IMR-90 (cell line): Measurements from ENCODE around the gene ATP11A. TPM values are rescaled to one million over a fixed set of nuclear protein-coding genes. Genes with fewer than 3 reads are reported as not detected.

Experiments
- ATAC-seq: fragments of 200-7000 bp; cut with Tn5 transposase; 2 replicates; pipeline ENCODE4 v1.9.1; 2020; ENCODE audit warnings: low read depth, mild to moderate bottlenecking, moderate library complexity
- BruUV-seq: library from RNA; stranded (reverse); fragments of 400-500 nt; replicated peaks from 2 replicates; lab custom pipeline; 2021; lab: Mats Ljungman, UMichigan
- CTCF ChIA-PET: fragments of 300-600 bp; formaldehyde crosslinking; extraction: SDS; loops from one replicate; lab custom pipeline; 2021; ENCODE audit warnings: antibody characterized with exemption; lab: Yijun Ruan, JAX
- POLR2A ChIA-PET: fragments of 300-600 bp; sonication (Branson Sonifier 250); formaldehyde crosslinking; loops from one replicate; lab custom pipeline; 2022; ENCODE audit warnings: antibody characterized with exemption; ENCODE audit not compliant: unreplicated experiment; lab: Charles Lee
- DNase-seq: peaks from one replicate; pipeline ENCODE4 v3.0.0; 2013
- H2AFZ ChIP-seq: replicated peaks from 2 replicates; pipeline ENCODE3; 2013; ENCODE audit warnings: low read length, mild to moderate bottlenecking; ENCODE audit not compliant: poor library complexity
- H2AK5ac ChIP-seq: 2 replicates; pipeline ENCODE4 v1.6.1; 2013; ENCODE audit warnings: low read depth, low read length, inconsistent platforms
- H2AK9ac ChIP-seq: replicated peaks from 2 replicates; pipeline ENCODE3; 2013; ENCODE audit warnings: mild to moderate bottlenecking, low read depth, low read length, moderate library complexity; ENCODE audit not compliant: poor library complexity
- H2BK120ac ChIP-seq: 2 replicates; pipeline ENCODE4 v1.6.1; 2013; ENCODE audit warnings: low read depth, low read length, inconsistent platforms
- H2BK15ac ChIP-seq: 3 replicates; pipeline ENCODE4 v1.6.1; 2013; ENCODE audit warnings: low read depth, low read length, inconsistent platforms
- H2BK20ac ChIP-seq: 2 replicates; pipeline ENCODE4 v1.6.1; 2013; ENCODE audit warnings: low read depth, mild to moderate bottlenecking, inconsistent platforms, low read length, moderate library complexity
- H2BK5ac ChIP-seq: 2 replicates; pipeline ENCODE4 v1.6.1; 2013; ENCODE audit warnings: mild to moderate bottlenecking, low read depth, low read length, inconsistent platforms; ENCODE audit not compliant: poor library complexity, severe bottlenecking
- H3K14ac ChIP-seq: replicated peaks from 2 replicates; pipeline ENCODE4 v1.6.1; 2013; ENCODE audit warnings: low read depth, low read length, inconsistent platforms
- H3K18ac ChIP-seq: 2 replicates; pipeline ENCODE4 v1.6.1; 2013; ENCODE audit warnings: low read depth, low read length, control low read depth
- H3K23ac ChIP-seq: 2 replicates; pipeline ENCODE4 v1.6.1; 2013; ENCODE audit warnings: low read depth, low read length, inconsistent platforms
- H3K27ac ChIP-seq: 2 replicates; pipeline ENCODE4 v1.5.1; 2013; ENCODE audit warnings: mild to moderate bottlenecking, control low read depth, low read length; ENCODE audit not compliant: insufficient read depth
- H3K27me3 ChIP-seq: 2 replicates; pipeline ENCODE4 v1.6.1; 2013; ENCODE audit warnings: low read length; ENCODE audit not compliant: control insufficient read depth, insufficient read depth
- H3K36me3 ChIP-seq: 2 replicates; pipeline ENCODE4 v1.6.1; 2013; ENCODE audit warnings: low read length, mixed read lengths; ENCODE audit not compliant: control insufficient read depth, insufficient read depth
- H3K4ac ChIP-seq: 2 replicates; pipeline ENCODE4 v1.6.1; 2013; ENCODE audit warnings: low read depth, low read length, inconsistent platforms
- H3K4me1 ChIP-seq: 2 replicates; pipeline ENCODE4 v1.6.1; 2013; ENCODE audit warnings: low read length, mixed read lengths; ENCODE audit not compliant: control insufficient read depth, insufficient read depth
- H3K4me2 ChIP-seq: 2 replicates; pipeline ENCODE4 v1.6.1; 2013; ENCODE audit warnings: low read depth, mild to moderate bottlenecking, control low read depth, low read length, moderate library complexity
- H3K4me3 ChIP-seq: 2 replicates; pipeline ENCODE4 v1.5.1; 2013; ENCODE audit warnings: low read depth, mild to moderate bottlenecking, control low read depth, low read length, moderate library complexity; ENCODE audit not compliant: insufficient read depth
- H3K56ac ChIP-seq: 2 replicates; pipeline ENCODE4 v1.6.1; 2013; ENCODE audit warnings: low read length, inconsistent platforms; ENCODE audit not compliant: insufficient read depth; ENCODE audit errors: extremely low read depth
- H3K79me1 ChIP-seq, 2 experiments: 2 replicates each; pipeline ENCODE4 v1.6.1; 2013; ENCODE audit warnings: low read length in 2 of 2, inconsistent platforms in 1 of 2, low read depth in 1 of 2
- H3K9ac ChIP-seq: 2 replicates; pipeline ENCODE4 v1.6.1; 2013; ENCODE audit warnings: low read depth, low read length, control low read depth
- H3K9me1 ChIP-seq: 2 replicates; pipeline ENCODE4 v1.6.1; 2013; ENCODE audit warnings: low read length, inconsistent platforms; ENCODE audit not compliant: insufficient read depth
- H3K9me3 ChIP-seq: 2 replicates; pipeline ENCODE4 v1.6.1; 2013; ENCODE audit warnings: low read length; ENCODE audit not compliant: control insufficient read depth, insufficient read depth
- H4K20me1 ChIP-seq: 2 replicates; pipeline ENCODE4 v1.6.1; 2013; ENCODE audit warnings: low read length, inconsistent platforms; ENCODE audit not compliant: insufficient read depth
- H4K5ac ChIP-seq: 2 replicates; pipeline ENCODE4 v1.6.1; 2013; ENCODE audit warnings: mild to moderate bottlenecking, low read depth, low read length, control low read depth
- H4K8ac ChIP-seq, 2 experiments: 2 replicates each; pipeline ENCODE4 v1.6.1; 2013; ENCODE audit warnings: low read depth in 2 of 2, low read length in 2 of 2, control low read depth in 1 of 2, inconsistent platforms in 1 of 2
- H4K91ac ChIP-seq: 2 replicates; pipeline ENCODE4 v1.6.1; 2013; ENCODE audit warnings: low read depth, low read length, inconsistent platforms; ENCODE audit not compliant: insufficient read depth
- BHLHE40 ChIP-seq: fragments of 150-350 bp; IDR thresholded peaks from 2 replicates; pipeline ENCODE4 v1.6.1; 2016; ENCODE audit warnings: mild to moderate bottlenecking, low read depth, low read length
- CEBPB ChIP-seq: IDR thresholded peaks from 2 replicates; pipeline ENCODE4 v1.6.1; 2012; ENCODE audit warnings: low read depth, low read length, improper control_type of control experiment
- RAD21 ChIP-seq: IDR thresholded peaks from 2 replicates; pipeline ENCODE4 v1.6.1; 2012; ENCODE audit warnings: low read length, improper control_type of control experiment
- SMC3 ChIP-seq: fragments of 150-350 bp; IDR thresholded peaks from 2 replicates; pipeline ENCODE4 v1.6.1; 2016; ENCODE audit warnings: low read depth, mild to moderate bottlenecking, antibody characterized with exemption, low read length, moderate library complexity
- whole genome bisulfite sequencing, 2 experiments: methylation state at CpG; one replicate each; pipeline versions ENCODE4 v1.1.5 to v1.1.7; 2013; ENCODE audit warnings: missing lambda C conversion rate in 2 of 2; ENCODE audit not compliant: insufficient read length in 1 of 2; ENCODE audit errors: extremely low coverage in 2 of 2; 5-methylcytosine and 5-hydroxymethylcytosine counted together
- dilution Hi-C: fragments of 300-500 bp; cut with HindIII; formaldehyde crosslinking; loops from one replicate; pipeline ENCODE4 v1.14.3; 2018; ENCODE audit warnings: low sequenced_read_pairs; ENCODE audit not compliant: unreplicated experiment
- in situ Hi-C: fragments of 300-500 bp; cut with MboI; formaldehyde crosslinking; loops from 3 replicates; pipeline ENCODE4 v1.14.3; 2019; ENCODE audit warnings: low sequenced_read_pairs, inconsistent platforms, mixed read lengths
- intact Hi-C: fragments of 100-400 bp; cut with micrococcal nuclease; formaldehyde crosslinking; loops from 2 replicates; pipeline ENCODE4 v1.10.0; 2022
- polyA plus RNA-seq, 3 experiments: library from polyadenylated mRNA; depleted of rRNA; stranded (reverse); fragments of >200 nt; gene quantifications; 2 replicates each; pipeline ENCODE4 v1.2.3, GENCODE V29; 2012; ENCODE audit warnings: low replicate concordance in 1 of 3
- total RNA-seq: library from RNA; depleted of rRNA; stranded (reverse); fragments of >200 nt; gene quantifications from 2 replicates; pipeline ENCODE4 v1.2.3, GENCODE V29; 2012
- TF ChIP-seq, protein P1 (sequence below): conservative IDR thresholded peaks from 2 replicates; pipeline ENCODE4 v1.5.1; 2012; ENCODE audit warnings: mild to moderate bottlenecking, low read depth, low read length, improper control_type of control experiment

Gene ATP11A
- total and polyA plus RNA-seq, 2 of the 4 experiments (the other 2 are of a cell fraction): 8.4 to 12.0 TPM

DNA sequence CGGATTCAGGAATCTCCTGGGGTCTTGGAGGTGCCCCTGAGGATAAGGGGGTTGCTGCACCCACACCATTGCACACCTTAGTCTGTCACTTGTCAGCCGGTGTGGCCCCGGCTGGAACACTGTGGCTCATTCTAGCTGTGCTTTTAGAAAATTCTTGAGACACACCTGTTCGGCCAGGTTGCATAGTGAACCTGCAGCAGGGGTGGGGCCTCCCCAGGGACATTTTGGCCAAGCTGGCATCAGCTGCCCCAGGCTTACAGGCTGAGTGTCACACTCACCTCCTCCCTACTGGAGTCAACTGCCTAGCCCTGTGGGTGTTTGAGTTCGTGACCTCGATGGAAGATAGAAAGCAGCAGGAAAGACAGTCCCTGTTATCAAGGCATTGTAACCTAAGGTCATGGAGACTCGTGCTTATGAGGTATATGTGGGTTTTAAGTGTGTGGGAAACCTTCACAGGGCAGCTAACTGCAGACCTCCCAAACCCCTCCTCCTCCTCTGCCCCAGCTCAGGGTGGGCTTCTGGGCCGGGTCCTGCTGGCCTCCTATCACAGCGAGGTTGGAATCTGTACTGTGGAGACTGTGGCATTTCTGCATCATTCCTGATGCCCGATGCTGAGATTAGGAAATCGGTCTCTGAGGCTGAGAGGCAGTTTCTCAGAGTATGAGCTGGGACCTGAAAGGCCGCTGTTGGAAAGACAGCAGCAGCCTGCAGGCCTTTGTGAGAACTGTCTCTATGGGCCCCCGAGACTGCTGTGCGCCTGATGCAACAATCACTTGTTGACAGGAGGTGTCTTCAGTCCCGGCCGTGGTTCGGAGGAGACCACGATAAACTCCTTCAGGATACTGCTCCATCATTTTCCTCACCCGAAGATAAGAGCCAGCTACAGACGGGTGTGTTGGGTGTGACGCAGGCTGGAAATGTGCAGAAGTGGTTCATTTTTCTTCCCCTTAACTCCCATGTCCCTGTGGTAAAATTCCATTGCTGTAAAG, 72.2 kb downstream of the ATP11A start:
- in situ Hi-C loops: no loop called here
- DNase-seq (peak; percentile 80), ATAC-seq (peak; percentile 71)
- CTCF ChIA-PET: no interaction called here
- Histone ChIP-seq H4K5ac (no peak overlapping the region; the same call in 1 of the 2 replicates), H3K14ac (no peak overlapping the region), H2BK120ac (no peak overlapping the region), H3K23ac (peak overlapping the region; percentile 42), H3K27me3 (no peaks in the 10 kb centered on the region), H4K20me1 (peaks cover 12% of the 10 kb centered on the region; the same call in 1 of the 2 replicates), H2BK20ac (no peak overlapping the region), H3K4me2 (no peak overlapping the region), H4K8ac (peak overlapping the region in 1 of 2 experiments; percentile 15; a peak in 1 of 4 replicates), H3K4me3 (no peak overlapping the region), H3K4me1 (peaks cover 14% of the 10 kb centered on the region), H3K79me1 (peaks cover 15 to 19% of the 10 kb centered on the region in 2 experiments; a peak in 3 of 4 replicates), H2AK5ac (no peak overlapping the region), H3K4ac (peak overlapping the region; percentile 4; the same call in 1 of the 2 replicates), H3K9me3 (no peaks in the 10 kb centered on the region), H3K9me1 (peaks cover 6% of the 10 kb centered on the region; the same call in 1 of the 2 replicates), H2AFZ (peak overlapping the region; percentile 6), H3K27ac (no peak overlapping the region; the same call in 1 of the 2 replicates), H3K18ac (no peak overlapping the region), H3K36me3 (no peaks in the 10 kb centered on the region), H2BK5ac (no peak overlapping the region), H2BK15ac (no peak overlapping the region), H3K56ac (no peak overlapping the region), H3K9ac (0 out of 2 replicates have a peak overlapping the region, but pooled peaks have one; percentile 2), H4K91ac (no peak overlapping the region), H2AK9ac (no peak overlapping the region)
- POLR2A ChIA-PET: interaction anchor here (0.6 kb wide), 1 partner anchor 20 kb away, joined by 3 read pairs; no protein-coding TSS in a partner anchor
- dilution Hi-C loops: no loop called here
- TF ChIP-seq, protein P1, sequence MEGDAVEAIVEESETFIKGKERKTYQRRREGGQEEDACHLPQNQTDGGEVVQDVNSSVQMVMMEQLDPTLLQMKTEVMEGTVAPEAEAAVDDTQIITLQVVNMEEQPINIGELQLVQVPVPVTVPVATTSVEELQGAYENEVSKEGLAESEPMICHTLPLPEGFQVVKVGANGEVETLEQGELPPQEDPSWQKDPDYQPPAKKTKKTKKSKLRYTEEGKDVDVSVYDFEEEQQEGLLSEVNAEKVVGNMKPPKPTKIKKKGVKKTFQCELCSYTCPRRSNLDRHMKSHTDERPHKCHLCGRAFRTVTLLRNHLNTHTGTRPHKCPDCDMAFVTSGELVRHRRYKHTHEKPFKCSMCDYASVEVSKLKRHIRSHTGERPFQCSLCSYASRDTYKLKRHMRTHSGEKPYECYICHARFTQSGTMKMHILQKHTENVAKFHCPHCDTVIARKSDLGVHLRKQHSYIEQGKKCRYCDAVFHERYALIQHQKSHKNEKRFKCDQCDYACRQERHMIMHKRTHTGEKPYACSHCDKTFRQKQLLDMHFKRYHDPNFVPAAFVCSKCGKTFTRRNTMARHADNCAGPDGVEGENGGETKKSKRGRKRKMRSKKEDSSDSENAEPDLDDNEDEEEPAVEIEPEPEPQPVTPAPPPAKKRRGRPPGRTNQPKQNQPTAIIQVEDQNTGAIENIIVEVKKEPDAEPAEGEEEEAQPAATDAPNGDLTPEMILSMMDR: 0 out of 2 replicates have a peak, but pooled peaks have one; percentile 7
- TF ChIP-seq CEBPB (peak; percentile 57; the same call in 1 of the 2 replicates), BHLHE40 (peak; percentile 82), SMC3 (no peak), RAD21 (peak; percentile 18; the same call in 1 of the 2 replicates)
- intact Hi-C loops: loop anchor here (5.0 kb wide), 1 partner anchor 70 kb away; the partner anchor contains the start of gene ATP11A
- WGBS, 2 experiments: 80% methylated on average over 3 of the region's 21 CpGs; no CpG with 5 or more reads in 1 of the 2 experiments
- BruUV-seq: no TSS peak
